Measurements from ENCODE around the gene CDCA8. TPM values are rescaled to one million over a fixed set of nuclear protein-coding genes. Genes with fewer than 3 reads are reported as not detected.

CDCA8 gene
- total RNA-seq, 1 experiment from 2014 or later: 48.5 TPM

DNA sequence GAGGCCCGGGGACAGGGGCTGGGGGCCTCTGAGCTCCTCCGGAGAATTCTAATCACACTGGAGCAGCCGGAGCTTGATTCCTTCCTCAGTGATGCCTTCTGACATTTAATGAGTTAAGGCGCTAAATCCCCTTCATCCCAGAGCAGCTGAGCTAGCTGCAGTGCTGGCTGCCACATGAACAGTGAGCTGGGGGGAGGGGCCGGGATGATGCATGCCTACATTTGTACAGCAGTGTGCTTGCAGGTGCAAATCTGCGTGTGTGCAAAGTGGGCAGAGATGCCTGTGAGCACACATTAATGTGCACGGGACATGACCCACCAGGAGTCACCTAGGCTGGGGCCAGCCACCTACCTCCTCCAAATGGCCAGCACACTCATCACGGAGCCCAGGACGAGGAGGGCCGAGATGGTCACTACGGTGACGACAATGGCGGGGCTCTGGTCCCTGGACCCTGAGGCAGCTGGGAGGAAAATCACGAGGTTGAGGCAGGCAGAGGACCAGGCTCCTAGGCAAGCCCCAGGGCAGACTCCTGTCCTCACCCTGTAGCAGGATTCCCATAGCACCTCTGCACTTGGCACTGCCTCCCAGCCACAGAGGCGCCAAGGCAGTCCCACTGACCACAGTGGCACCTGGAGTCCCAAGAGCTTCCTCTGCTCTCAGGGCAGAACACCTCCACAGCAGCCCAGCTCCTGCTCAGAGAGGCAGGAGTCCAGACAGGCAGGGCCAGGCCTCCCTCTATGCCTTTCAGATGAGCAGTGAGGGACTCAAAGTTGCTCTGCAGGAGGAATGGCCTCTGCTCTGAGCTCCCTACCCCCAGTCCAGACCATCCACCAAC is 34.7 kb downstream of the CDCA8 start:
- no peak overlapping the region for H3K14ac ChIP-seq (ENCODE audit: insufficient read depth, low read length)
- H3K23me2 ChIP-seq (ENCODE audit: insufficient read length, low read depth, low read length, poor library complexity, severe bottlenecking): no peaks in the 10 kb centered on the region
- peaks cover 32% of the 10 kb centered on the region for H3K27me3 Mint-ChIP-seq (ENCODE audit: low read depth)
- no peak overlapping the region for H2BK120ac ChIP-seq (ENCODE audit: low read depth, low read length, poor library complexity, severe bottlenecking)
- peaks cover 9 to 14% of the 10 kb centered on the region in 2 experiments; a peak in 3 of 4 replicates for H3K4me1 Mint-ChIP-seq
- no peaks in the 10 kb centered on the region for H3K79me2 ChIP-seq (ENCODE audit: insufficient read depth, low read length)
- H3K9me3 Mint-ChIP-seq: no peaks in the 10 kb centered on the region
- no peak for DNase-seq
- no CpG with 5 or more reads among the region's 15 CpGs for WGBS (ENCODE audit: extremely low coverage, insufficient read length, low lambda C conversion rate)
- no peak overlapping the region for H4K5ac ChIP-seq (ENCODE audit: insufficient read length, low read depth, low read length)
- no peak overlapping the region for H3T11ph ChIP-seq (ENCODE audit: low read length)
- TF ChIP-seq, protein P1, sequence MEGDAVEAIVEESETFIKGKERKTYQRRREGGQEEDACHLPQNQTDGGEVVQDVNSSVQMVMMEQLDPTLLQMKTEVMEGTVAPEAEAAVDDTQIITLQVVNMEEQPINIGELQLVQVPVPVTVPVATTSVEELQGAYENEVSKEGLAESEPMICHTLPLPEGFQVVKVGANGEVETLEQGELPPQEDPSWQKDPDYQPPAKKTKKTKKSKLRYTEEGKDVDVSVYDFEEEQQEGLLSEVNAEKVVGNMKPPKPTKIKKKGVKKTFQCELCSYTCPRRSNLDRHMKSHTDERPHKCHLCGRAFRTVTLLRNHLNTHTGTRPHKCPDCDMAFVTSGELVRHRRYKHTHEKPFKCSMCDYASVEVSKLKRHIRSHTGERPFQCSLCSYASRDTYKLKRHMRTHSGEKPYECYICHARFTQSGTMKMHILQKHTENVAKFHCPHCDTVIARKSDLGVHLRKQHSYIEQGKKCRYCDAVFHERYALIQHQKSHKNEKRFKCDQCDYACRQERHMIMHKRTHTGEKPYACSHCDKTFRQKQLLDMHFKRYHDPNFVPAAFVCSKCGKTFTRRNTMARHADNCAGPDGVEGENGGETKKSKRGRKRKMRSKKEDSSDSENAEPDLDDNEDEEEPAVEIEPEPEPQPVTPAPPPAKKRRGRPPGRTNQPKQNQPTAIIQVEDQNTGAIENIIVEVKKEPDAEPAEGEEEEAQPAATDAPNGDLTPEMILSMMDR (conservative IDR thresholded peaks at IDR 0.05): no peak
- H3K27me3 ChIP-seq (ENCODE audit: insufficient read depth, low read length): no peaks in the 10 kb centered on the region
- no peak overlapping the region for H3K56ac ChIP-seq (ENCODE audit: insufficient read length, low read depth, low read length)
- H3K4me1 ChIP-seq (ENCODE audit: insufficient read depth, low read length): no peaks in the 10 kb centered on the region
- H3K27ac ChIP-seq (ENCODE audit: insufficient read length, low read depth, low read length): no peak overlapping the region
- H4K91ac ChIP-seq (ENCODE audit: insufficient read length, low read depth, low read length): no peak overlapping the region
- no peak overlapping the region for H3K4me3 Mint-ChIP-seq
- H2AK5ac ChIP-seq (ENCODE audit: insufficient read length, low read length): no peak overlapping the region
- no peaks in the 10 kb centered on the region for H4K20me1 ChIP-seq (ENCODE audit: control insufficient read depth, insufficient read depth, insufficient read length)
- H3K9ac ChIP-seq (ENCODE audit: extremely low read depth, insufficient read length, low read length): no peak overlapping the region
- H2BK12ac ChIP-seq (ENCODE audit: insufficient read length, low read depth, low read length): no peak overlapping the region
- H2BK20ac ChIP-seq (ENCODE audit: low read depth, low read length, poor library complexity, severe bottlenecking): no peak overlapping the region
- no peak overlapping the region for H2BK5ac ChIP-seq (ENCODE audit: insufficient read length, low read length)
- H3K9me3 ChIP-seq (ENCODE audit: control insufficient read depth, low read depth, low read length): no peaks in the 10 kb centered on the region
- no peak overlapping the region for H3K4me2 ChIP-seq (ENCODE audit: insufficient read depth, insufficient read length, low read length)
- H3K18ac ChIP-seq (ENCODE audit: insufficient read length, low read depth, low read length): no peak overlapping the region
- no peak overlapping the region for H2AFZ ChIP-seq (ENCODE audit: low read length)
- H3K27ac Mint-ChIP-seq: no peak overlapping the region
- no peak overlapping the region for H3K23ac ChIP-seq (ENCODE audit: insufficient read length, low read depth, low read length)
- H4K8ac ChIP-seq (replicated peaks; ENCODE audit: insufficient read length, low read depth, low read length): no peak overlapping the region
- no peak overlapping the region for H3K4ac ChIP-seq (ENCODE audit: low read depth, low read length)
- no peaks in the 10 kb centered on the region for H3K79me1 ChIP-seq (ENCODE audit: insufficient read depth, low read depth, low read length, poor library complexity, severe bottlenecking)
- no peaks in the 10 kb centered on the region; a peak in 1 of 7 replicates for H3K36me3 Mint-ChIP-seq (ENCODE audit: insufficient read depth in 1 of 3, low read depth in 3 of 3)
- H2BK15ac ChIP-seq (ENCODE audit: low read depth, low read length): no peak overlapping the region
